PC-9 (cell line): Measurements from ENCODE around the gene PROSER3. TPM values are rescaled to one million over a fixed set of nuclear protein-coding genes. Genes with fewer than 3 reads are reported as not detected.

Source experiments
- BruUV-seq: library from RNA; stranded (reverse); fragments of 400-500 nt; replicated peaks from 2 replicates; lab custom pipeline; 2021; lab: Mats Ljungman, UMichigan
- CTCF ChIA-PET: fragments of 300-600 bp; sonication (Branson Sonifier 250); formaldehyde crosslinking; loops from one replicate; lab custom pipeline; 2022; ENCODE audit warnings: antibody characterized with exemption; lab: Charles Lee
- POLR2A ChIA-PET: fragments of 300-600 bp; sonication (Branson Sonifier 250); formaldehyde crosslinking; loops from one replicate; lab custom pipeline; 2022; ENCODE audit warnings: antibody characterized with exemption; ENCODE audit not compliant: unreplicated experiment; lab: Charles Lee
- DNase-seq, 2 experiments: peaks; one replicate each; pipeline versions ENCODE4 v3.0.0 to v3.0.0-alpha.2; 2015 to 2022; ENCODE audit warnings: mixed read lengths in 1 of 2
- H2AFZ ChIP-seq: fragments of 200-600 bp; sonication (generic); 2 replicates; pipeline ENCODE4 v1.8.1; 2017; ENCODE audit warnings: antibody characterized with exemption
- H3F3A ChIP-seq: fragments of 200-600 bp; sonication (generic); 2 replicates; pipeline ENCODE4 v1.8.1; 2017; ENCODE audit warnings: antibody characterized with exemption, mild to moderate bottlenecking, low read depth; ENCODE audit not compliant: insufficient read depth
- H3K27ac ChIP-seq: fragments of 200-600 bp; sonication (generic); 2 replicates; pipeline ENCODE4 v1.6.1; 2016; ENCODE audit warnings: mixed run types
- H3K27me3 ChIP-seq: fragments of 200-600 bp; sonication (generic); 2 replicates; pipeline ENCODE4 v1.6.1; 2016; ENCODE audit warnings: low read depth, mixed run types; ENCODE audit not compliant: insufficient read depth
- H3K36me3 ChIP-seq: fragments of 200-600 bp; sonication (generic); 2 replicates; pipeline ENCODE4 v1.6.1; 2016; ENCODE audit warnings: low read depth, mixed run types
- H3K4me1 ChIP-seq: fragments of 200-600 bp; sonication (generic); replicated peaks from 2 replicates; pipeline ENCODE4 v1.6.1; 2016; ENCODE audit warnings: mixed run types; ENCODE audit not compliant: insufficient read depth
- H3K4me2 ChIP-seq: fragments of 200-600 bp; sonication (generic); 2 replicates; pipeline ENCODE4 v1.6.1; 2017; ENCODE audit warnings: mixed run types
- H3K4me3 ChIP-seq: fragments of 200-600 bp; sonication (generic); 2 replicates; pipeline ENCODE4 v1.6.1; 2016; ENCODE audit warnings: mixed run types
- H3K79me2 ChIP-seq: fragments of 200-600 bp; sonication (generic); 2 replicates; pipeline ENCODE4 v1.6.1; 2017; ENCODE audit warnings: low read depth, mixed run types
- H3K9me2 ChIP-seq: fragments of 200-600 bp; sonication (generic); 2 replicates; pipeline ENCODE4 v1.8.1; 2017; ENCODE audit warnings: mild to moderate bottlenecking; ENCODE audit not compliant: insufficient read depth
- H3K9me3 ChIP-seq: fragments of 200-600 bp; sonication (generic); 2 replicates; pipeline ENCODE4 v1.8.1; 2016; ENCODE audit warnings: low read depth; ENCODE audit not compliant: insufficient read depth
- H4K20me1 ChIP-seq: fragments of 200-600 bp; sonication (generic); 2 replicates; pipeline ENCODE4 v1.8.1; 2017; ENCODE audit not compliant: insufficient read depth
- EZH2 ChIP-seq: fragments of 200-600 bp; sonication (generic); IDR thresholded peaks from 2 replicates; pipeline ENCODE4 v1.8.0; 2017; ENCODE audit warnings: antibody characterized with exemption, low read depth
- intact Hi-C: fragments of 100-400 bp; cut with micrococcal nuclease; formaldehyde crosslinking; loops from one replicate; pipeline ENCODE4 v1.10.0; 2022; ENCODE audit not compliant: unreplicated experiment
- total RNA-seq: library from RNA; stranded (reverse); gene quantifications from 2 replicates; pipeline ENCODE4 v1.2.3, GENCODE V29; 2021
- TF ChIP-seq, protein P1 (sequence below): fragments of 200-600 bp; sonication (generic); conservative IDR thresholded peaks from 2 replicates; pipeline ENCODE4 v1.6.1; 2017; ENCODE audit warnings: mixed run types, antibody characterized with exemption, mild to moderate bottlenecking, moderate library complexity

PROSER3 gene
- total RNA-seq, 1 experiment from 2014 or later, result 52.2 TPM

DNA sequence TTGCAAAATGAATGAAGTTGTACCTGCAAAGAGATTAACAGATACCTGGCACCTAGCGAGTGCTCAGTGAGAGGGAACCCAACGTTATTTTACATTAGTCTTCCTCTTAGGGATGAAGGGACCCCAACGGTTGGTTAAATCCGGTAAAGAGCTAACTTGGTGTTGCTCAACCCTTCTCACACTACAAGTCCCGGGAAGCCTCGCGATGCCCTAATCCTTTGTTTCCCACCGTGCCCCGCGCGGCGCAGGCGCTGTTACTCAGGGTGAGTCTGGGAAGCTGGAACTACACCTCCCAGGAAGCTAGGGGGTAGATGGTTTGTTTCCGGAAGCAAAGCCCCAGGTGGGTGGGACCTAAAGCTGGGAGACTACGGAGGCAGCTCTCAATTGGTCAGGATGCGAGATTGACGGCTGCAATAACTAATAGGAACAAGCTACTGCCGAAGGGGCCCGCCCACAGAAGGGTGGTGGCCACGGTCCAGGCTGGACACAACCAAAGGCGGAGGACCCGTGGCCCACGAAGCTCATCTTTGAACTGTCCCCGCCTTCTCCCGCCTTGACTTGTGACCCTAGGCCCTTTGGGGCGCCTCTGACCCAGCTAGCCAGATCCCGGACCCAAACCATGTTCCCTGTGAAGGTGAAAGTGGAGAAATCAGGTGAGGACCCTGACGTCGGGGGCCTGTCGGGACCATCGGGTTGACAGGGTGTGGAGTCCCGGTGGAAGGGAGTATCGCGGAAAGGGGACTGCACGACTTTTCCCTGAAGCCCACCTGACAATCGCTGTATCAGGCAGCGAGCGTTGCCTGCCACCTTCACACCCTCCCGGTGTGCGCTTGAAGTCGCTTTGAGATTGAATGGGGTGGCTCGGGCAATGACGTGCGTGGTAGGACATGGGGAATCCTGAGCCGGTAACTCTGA lies 9.6 kb upstream of the PROSER3 start, which contains the start of gene LIN37:
Gene LIN37 (plus strand): TSS at position 471 of the 915 bp plus-strand sequence. CDS start 149 bp downstream, at position 620.
- peak within 1 kb of the TSS; percentile 91 for H2AFZ ChIP-seq
- peak within 1 kb of the TSS; percentile 83 for H3K4me2 ChIP-seq
- H3K79me2 ChIP-seq, result peaks cover 29% of the 10 kb centered on the region
- peak within 1 kb of the TSS; percentile 97 for H3K4me3 ChIP-seq
- TSS peak; percentile 42 for BruUV-seq
- peaks cover 19% of the 10 kb centered on the region for H3F3A ChIP-seq
- no peaks in the 10 kb centered on the region for H3K27me3 ChIP-seq
- ChIA-PET POLR2A (interaction anchor here (0.5 to 1.1 kb wide), 13 partner anchors 9 to 436 kb away, joined by 3 to 8 read pairs (median 5); partner anchors contain the start of genes ATP4A, HAUS5 and SYNE4), CTCF (interaction anchor here (0.5 to 0.9 kb wide), 4 partner anchors 53 to 305 kb away, joined by 5 to 11 read pairs (median 8); no protein-coding TSS in a partner anchor)
- no peaks in the 10 kb centered on the region for H3K36me3 ChIP-seq
- TF ChIP-seq, protein P1, sequence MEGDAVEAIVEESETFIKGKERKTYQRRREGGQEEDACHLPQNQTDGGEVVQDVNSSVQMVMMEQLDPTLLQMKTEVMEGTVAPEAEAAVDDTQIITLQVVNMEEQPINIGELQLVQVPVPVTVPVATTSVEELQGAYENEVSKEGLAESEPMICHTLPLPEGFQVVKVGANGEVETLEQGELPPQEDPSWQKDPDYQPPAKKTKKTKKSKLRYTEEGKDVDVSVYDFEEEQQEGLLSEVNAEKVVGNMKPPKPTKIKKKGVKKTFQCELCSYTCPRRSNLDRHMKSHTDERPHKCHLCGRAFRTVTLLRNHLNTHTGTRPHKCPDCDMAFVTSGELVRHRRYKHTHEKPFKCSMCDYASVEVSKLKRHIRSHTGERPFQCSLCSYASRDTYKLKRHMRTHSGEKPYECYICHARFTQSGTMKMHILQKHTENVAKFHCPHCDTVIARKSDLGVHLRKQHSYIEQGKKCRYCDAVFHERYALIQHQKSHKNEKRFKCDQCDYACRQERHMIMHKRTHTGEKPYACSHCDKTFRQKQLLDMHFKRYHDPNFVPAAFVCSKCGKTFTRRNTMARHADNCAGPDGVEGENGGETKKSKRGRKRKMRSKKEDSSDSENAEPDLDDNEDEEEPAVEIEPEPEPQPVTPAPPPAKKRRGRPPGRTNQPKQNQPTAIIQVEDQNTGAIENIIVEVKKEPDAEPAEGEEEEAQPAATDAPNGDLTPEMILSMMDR, result no peak
- TF ChIP-seq EZH2, result no peak
- H3K9me3 ChIP-seq, result no peaks in the 10 kb centered on the region
- peak; percentile 98 to 99 for DNase-seq
- H3K9me2 ChIP-seq, result no peaks in the 10 kb centered on the region
- intact Hi-C loops, result loop anchor here (1.0 to 10.0 kb wide), 5 partner anchors 10 to 246 kb away; partner anchors contain the start of genes HCST, NFKBID, PROSER3 and SDHAF1
- peaks cover 36% of the 10 kb centered on the region for H3K4me1 ChIP-seq
- H4K20me1 ChIP-seq, result no peaks in the 10 kb centered on the region
- no peak within 1 kb of the TSS for H3K27ac ChIP-seq

DNA sequence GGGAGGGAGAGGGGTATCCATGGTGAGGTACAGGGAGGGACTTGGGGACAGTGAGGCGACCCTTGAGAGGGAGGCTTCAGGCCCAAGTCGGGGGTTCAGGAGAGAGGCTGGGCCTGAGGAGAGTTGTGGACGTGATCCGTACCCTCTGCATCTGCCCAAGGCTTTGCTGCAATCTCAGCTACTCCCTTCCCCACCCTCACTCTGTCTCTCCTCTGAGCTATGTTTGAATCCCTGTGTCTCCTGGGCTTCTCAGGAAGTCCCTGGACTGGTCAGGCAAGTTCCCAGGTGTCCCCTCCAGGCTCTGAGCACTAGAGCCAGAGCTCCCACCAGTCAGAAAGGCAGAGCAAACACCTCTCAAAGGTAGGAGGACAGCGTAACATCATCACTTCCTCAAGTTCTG lies 7.8 kb upstream of the PROSER3 start:
- intact Hi-C loops, result no loop called here
- BruUV-seq, result no TSS peak
- no peak overlapping the region for H2AFZ ChIP-seq
- no peaks in the 10 kb centered on the region for H4K20me1 ChIP-seq
- no peaks in the 10 kb centered on the region for H3K36me3 ChIP-seq
- no peak overlapping the region for H3K27ac ChIP-seq
- H3K27me3 ChIP-seq, result no peaks in the 10 kb centered on the region
- H3K4me2 ChIP-seq, result peak overlapping the region; percentile 79
- CTCF ChIA-PET, result interaction anchor here (0.5 kb wide), 1 partner anchor 34 kb away, joined by 7 read pairs; no protein-coding TSS in a partner anchor
- no peaks in the 10 kb centered on the region for H3K9me2 ChIP-seq
- peaks cover 29% of the 10 kb centered on the region for H3K79me2 ChIP-seq
- H3K9me3 ChIP-seq, result no peaks in the 10 kb centered on the region
- peak overlapping the region; percentile 24; the same call in 1 of the 2 replicates for H3K4me3 ChIP-seq
- peaks cover 14% of the 10 kb centered on the region for H3F3A ChIP-seq
- no peak for TF ChIP-seq EZH2
- TF ChIP-seq, protein P1, result no peak
- POLR2A ChIA-PET, result interaction anchor here (0.6 kb wide), 1 partner anchor 21 kb away, joined by 3 read pairs; no protein-coding TSS in a partner anchor
- H3K4me1 ChIP-seq, result peaks cover 31% of the 10 kb centered on the region
- peak; percentile 24 to 47 for DNase-seq
